Activated naive CD8-positive, alpha-beta T cell treated with anti-CD3 and anti-CD28 coated beads, Interleukin-2, amount 10 ng/mL, durations not matched to agents 7 days and 5 days (primary cell): Measurements from ENCODE around the gene CNTF. TPM values are rescaled to one million over a fixed set of nuclear protein-coding genes. Genes with fewer than 3 reads are reported as not detected.

Experiments
- ATAC-seq: fragments of 150-1000 bp; cut with Tn5 transposase; one replicate; pipeline ENCODE4 v1.10.0; 2021; ENCODE audit warnings: low read depth, moderate library complexity
- POLR2A ChIA-PET: fragments of 350-600 bp; sonication (Branson Sonifier 250); formaldehyde crosslinking; loops from one replicate; lab custom pipeline; 2021; ENCODE audit warnings: antibody characterized with exemption; lab: Charles Lee
- DNase-seq: peaks from one replicate; pipeline ENCODE4 v3.0.0; 2021
- H3K27ac Mint-ChIP-seq: one replicate; pipeline ENCODE4 v1.8.0; 2022; ENCODE audit warnings: mild to moderate bottlenecking, mixed read lengths
- H3K27me3 Mint-ChIP-seq: one replicate; pipeline ENCODE4 v1.8.0; 2022; ENCODE audit warnings: mild to moderate bottlenecking, moderate library complexity, mixed read lengths
- H3K36me3 Mint-ChIP-seq: one replicate; pipeline ENCODE4 v1.8.0; 2021; ENCODE audit warnings: mild to moderate bottlenecking, mixed read lengths
- H3K4me1 Mint-ChIP-seq: one replicate; pipeline ENCODE4 v1.8.0; 2021; ENCODE audit warnings: mixed read lengths
- H3K4me3 Mint-ChIP-seq: one replicate; pipeline ENCODE4 v1.8.0; 2022; ENCODE audit warnings: mild to moderate bottlenecking, moderate library complexity, mixed read lengths
- H3K9me3 Mint-ChIP-seq: one replicate; pipeline ENCODE4 v1.8.0; 2021; ENCODE audit warnings: mixed read lengths
- total RNA-seq, 2 experiments: library from RNA; stranded (reverse); gene quantifications; one replicate each; pipeline ENCODE4 v1.2.3, GENCODE V29; 2021

CNTF gene
- total RNA-seq, 2 experiments from 2014 or later = 2.6 to 3.0 TPM

- POLR2A ChIA-PET = no interaction called here
- Mint-ChIP-seq H3K4me3 (no peak overlapping the region), H3K36me3 (no peaks in the 10 kb centered on the region), H3K4me1 (peaks cover 7% of the 10 kb centered on the region), H3K9me3 (no peaks in the 10 kb centered on the region), H3K27me3 (no peaks in the 10 kb centered on the region), H3K27ac (no peak overlapping the region)
- no peak for ATAC-seq
- no peak for DNase-seq
Observed at GRCh38 chr11:58658623-58659022, 36.2 kb downstream of the CNTF start.

- H3K36me3 Mint-ChIP-seq = no peaks in the 10 kb centered on the region
- ATAC-seq = no peak
- H3K27me3 Mint-ChIP-seq = no peaks in the 10 kb centered on the region
- no peak overlapping the region for H3K4me3 Mint-ChIP-seq
- no peak for DNase-seq
- POLR2A ChIA-PET = no interaction called here
- no peaks in the 10 kb centered on the region for H3K9me3 Mint-ChIP-seq
- peaks cover 3% of the 10 kb centered on the region for H3K4me1 Mint-ChIP-seq
- H3K27ac Mint-ChIP-seq = no peak overlapping the region
Observed at GRCh38 chr11:58659404-58659803, 36.9 kb downstream of the CNTF start.

DNA sequence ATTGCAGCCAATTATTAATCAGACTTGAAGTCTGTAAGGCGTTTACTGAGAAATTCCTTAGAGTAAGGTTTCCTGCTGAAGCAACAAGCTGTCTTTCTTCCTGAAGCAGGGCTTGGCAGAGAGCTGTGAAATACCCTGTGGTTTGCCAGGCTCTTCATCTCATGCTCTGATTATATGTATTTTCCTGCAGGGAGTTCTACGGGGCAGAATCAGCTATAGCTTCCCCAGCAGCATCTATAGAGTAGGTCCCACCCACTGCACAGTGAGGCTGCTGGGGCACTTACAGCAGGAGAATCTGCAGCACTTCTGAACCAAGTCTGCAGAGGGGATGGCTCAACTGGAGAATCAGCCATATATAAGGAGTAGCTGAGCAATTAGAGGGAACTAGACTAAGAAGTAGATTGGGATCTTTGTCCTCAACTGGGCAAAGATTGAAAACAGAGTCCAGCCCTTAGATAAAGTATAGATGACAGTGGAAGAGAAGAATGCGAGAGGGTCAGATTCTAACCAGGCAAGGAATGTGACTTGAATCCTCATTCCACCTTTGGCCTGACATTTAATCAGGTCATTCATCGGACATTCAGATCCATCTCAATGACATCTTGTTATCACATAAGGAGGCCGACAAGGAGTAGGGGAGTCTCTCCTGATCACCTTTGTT, 37.6 kb downstream of the CNTF start:
- no peaks in the 10 kb centered on the region for H3K9me3 Mint-ChIP-seq
- no peak for ATAC-seq
- POLR2A ChIA-PET = no interaction called here
- no peaks in the 10 kb centered on the region for H3K27me3 Mint-ChIP-seq
- H3K4me3 Mint-ChIP-seq = no peak overlapping the region
- no peak for DNase-seq
- H3K4me1 Mint-ChIP-seq = peaks cover 2% of the 10 kb centered on the region
- H3K27ac Mint-ChIP-seq = no peak overlapping the region
- H3K36me3 Mint-ChIP-seq = no peaks in the 10 kb centered on the region

DNA sequence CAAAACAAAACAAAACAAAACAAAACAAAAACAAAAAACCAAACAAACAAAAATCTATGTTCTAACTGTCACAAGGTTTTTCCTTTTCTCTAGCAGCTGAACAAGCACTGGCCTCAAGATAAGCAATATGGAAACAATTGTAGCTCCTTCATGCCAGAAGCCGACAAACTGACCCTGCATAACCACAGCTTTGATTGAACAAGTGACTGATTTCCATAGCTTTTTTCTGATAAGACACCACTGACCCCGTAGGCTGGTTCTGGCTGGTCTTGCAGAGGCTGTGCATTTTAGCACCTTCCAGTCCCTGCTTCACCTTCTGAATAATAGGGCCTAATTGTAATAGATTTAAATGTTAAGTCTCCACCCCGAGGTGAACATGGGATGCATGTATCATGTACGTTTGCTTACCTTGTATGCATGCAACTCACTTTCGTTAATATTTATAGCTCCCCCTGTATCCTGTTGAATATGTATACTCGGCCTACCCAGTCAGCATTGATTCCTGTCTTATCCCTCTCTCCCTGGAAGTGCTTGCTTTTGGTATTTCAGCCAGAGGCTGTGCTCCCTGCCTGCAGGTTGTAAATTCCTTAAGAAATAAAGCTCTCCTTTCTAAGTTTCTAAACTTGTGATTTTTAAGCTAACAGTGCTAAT, 49.6 kb downstream of the CNTF start:
- H3K4me3 Mint-ChIP-seq = no peak overlapping the region
- no peak overlapping the region for H3K27ac Mint-ChIP-seq
- H3K4me1 Mint-ChIP-seq = no peaks in the 10 kb centered on the region
- H3K27me3 Mint-ChIP-seq = no peaks in the 10 kb centered on the region
- POLR2A ChIA-PET = no interaction called here
- H3K36me3 Mint-ChIP-seq = no peaks in the 10 kb centered on the region
- ATAC-seq (no peak), DNase-seq (no peak)
- H3K9me3 Mint-ChIP-seq = no peaks in the 10 kb centered on the region

GRCh38 chr11:58674609-58675008, 52.1 kb downstream of the CNTF start:
- ATAC-seq = no peak

More at GRCh38 chr11:58674609-58675008, 52.1 kb downstream of the CNTF start:
- POLR2A ChIA-PET = no interaction called here
- H3K36me3 Mint-ChIP-seq = no peaks in the 10 kb centered on the region
- no peaks in the 10 kb centered on the region for H3K9me3 Mint-ChIP-seq
- H3K4me3 Mint-ChIP-seq = no peak overlapping the region
- no peaks in the 10 kb centered on the region for H3K27me3 Mint-ChIP-seq
- H3K4me1 Mint-ChIP-seq = no peaks in the 10 kb centered on the region
- no peak for DNase-seq
- no peak overlapping the region for H3K27ac Mint-ChIP-seq

Other genes with a start within 250 kb of the CNTF start
- not detected for gene OR5B3, start 215.8 kb upstream of the CNTF start, total RNA-seq
- gene OR5B2, start 194.5 kb upstream of the CNTF start, total RNA-seq = not detected
- gene OR5B12, start 180.4 kb upstream of the CNTF start, total RNA-seq = not detected
- under 1 TPM; 0.45 to 0.89 TPM for gene OR5B21, start 114.6 kb upstream of the CNTF start, total RNA-seq
- 100 to 1,000 TPM; 145 to 159 TPM for gene LPXN, start 46.8 kb upstream of the CNTF start, total RNA-seq
- 10 to 100 TPM; 52.8 to 54.2 TPM for gene ZFP91, start 43.6 kb upstream of the CNTF start, total RNA-seq
- gene GLYAT, start 109.3 kb downstream of the CNTF start, total RNA-seq = not detected
- not detected for gene GLYATL2, start 222.0 kb downstream of the CNTF start, total RNA-seq